ENCODE data around the gene ZRANB2. TPM values are rescaled to one million over a fixed set of nuclear protein-coding genes. Genes with fewer than 3 reads are reported as not detected.

ZRANB2 gene
- total RNA-seq, 1 experiment from 2014 or later = 67.9 TPM

DNA sequence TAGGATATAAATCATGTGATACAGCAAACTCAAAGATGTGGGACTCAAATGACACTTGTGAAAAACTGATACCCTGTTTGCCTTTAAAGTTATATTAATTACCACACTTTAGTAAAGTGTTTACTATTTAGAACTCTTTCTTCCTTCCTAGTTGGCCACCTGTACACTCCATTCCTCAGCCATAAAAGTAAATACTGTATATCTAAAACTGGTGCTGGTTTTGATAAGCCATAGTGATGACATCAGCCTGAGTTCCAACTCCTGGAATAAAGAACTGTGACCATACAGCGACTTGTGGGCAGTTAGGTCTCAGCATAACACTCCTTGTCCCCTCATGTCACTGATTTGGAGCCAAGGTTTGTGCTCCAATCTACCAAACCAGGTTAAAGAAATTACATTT is 36.0 kb downstream of the ZRANB2 start:
- H3K9ac ChIP-seq (ENCODE audit: low read length) = no peak overlapping the region
- H2AFZ ChIP-seq (ENCODE audit: low read depth, low read length, poor library complexity, severe bottlenecking) = no peak overlapping the region
- no peaks in the 10 kb centered on the region for H4K20me1 ChIP-seq (ENCODE audit: insufficient read depth)
- no peaks in the 10 kb centered on the region for H3K79me2 ChIP-seq (ENCODE audit: insufficient read depth, low read length)
- DNase-seq (ENCODE audit: low read depth, low spot score) (no peak), ATAC-seq (no peak)
- H3K36me3 ChIP-seq (ENCODE audit: control insufficient read depth in 1 of 2, insufficient read depth in 2 of 2, low read length in 2 of 2) = no peaks in the 10 kb centered on the region
- peaks cover 31% of the 10 kb centered on the region for H3K27me3 ChIP-seq (ENCODE audit: insufficient read depth, low read length)
- POLR2A ChIA-PET = no interaction called here
- no TSS peak for BruUV-seq (replicated peaks)
- no peaks in the 10 kb centered on the region for H3K4me1 ChIP-seq (ENCODE audit: control insufficient read depth in 1 of 2, insufficient read depth in 2 of 2, low read length in 2 of 2)
- H3K4me3 ChIP-seq (replicated peaks in 1 of 2; ENCODE audit: low read depth in 1 of 2, low read length in 2 of 2) = no peak overlapping the region
- H3K27ac ChIP-seq (ENCODE audit: low read depth, low read length) = no peak overlapping the region
- intact Hi-C loops (cut with micrococcal nuclease) = no loop called here
- TF ChIP-seq EGR1 (IDR thresholded peaks at IDR 0.05; ENCODE audit: low read depth) (no peak), CEBPB (IDR thresholded peaks at IDR 0.05; ENCODE audit: low read depth) (no peak), SP1 (IDR thresholded peaks at IDR 0.05; ENCODE audit: low read depth) (no peak), SIN3A (IDR thresholded peaks at IDR 0.05; ENCODE audit: low read depth) (no peak), CBX3 (IDR thresholded peaks at IDR 0.05; ENCODE audit: low read depth) (no peak), SRF (IDR thresholded peaks at IDR 0.05; ENCODE audit: low read depth) (no peak), ZNF274 (IDR thresholded peaks at IDR 0.05; ENCODE audit: low read depth, low read length) (no peak)
- TF ChIP-seq, protein P1, sequence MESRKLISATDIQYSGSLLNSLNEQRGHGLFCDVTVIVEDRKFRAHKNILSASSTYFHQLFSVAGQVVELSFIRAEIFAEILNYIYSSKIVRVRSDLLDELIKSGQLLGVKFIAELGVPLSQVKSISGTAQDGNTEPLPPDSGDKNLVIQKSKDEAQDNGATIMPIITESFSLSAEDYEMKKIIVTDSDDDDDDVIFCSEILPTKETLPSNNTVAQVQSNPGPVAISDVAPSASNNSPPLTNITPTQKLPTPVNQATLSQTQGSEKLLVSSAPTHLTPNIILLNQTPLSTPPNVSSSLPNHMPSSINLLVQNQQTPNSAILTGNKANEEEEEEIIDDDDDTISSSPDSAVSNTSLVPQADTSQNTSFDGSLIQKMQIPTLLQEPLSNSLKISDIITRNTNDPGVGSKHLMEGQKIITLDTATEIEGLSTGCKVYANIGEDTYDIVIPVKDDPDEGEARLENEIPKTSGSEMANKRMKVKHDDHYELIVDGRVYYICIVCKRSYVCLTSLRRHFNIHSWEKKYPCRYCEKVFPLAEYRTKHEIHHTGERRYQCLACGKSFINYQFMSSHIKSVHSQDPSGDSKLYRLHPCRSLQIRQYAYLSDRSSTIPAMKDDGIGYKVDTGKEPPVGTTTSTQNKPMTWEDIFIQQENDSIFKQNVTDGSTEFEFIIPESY (IDR thresholded peaks at IDR 0.05; ENCODE audit: extremely low read depth, insufficient replicate concordance, low read length) = no peak
- TF ChIP-seq, protein P2, sequence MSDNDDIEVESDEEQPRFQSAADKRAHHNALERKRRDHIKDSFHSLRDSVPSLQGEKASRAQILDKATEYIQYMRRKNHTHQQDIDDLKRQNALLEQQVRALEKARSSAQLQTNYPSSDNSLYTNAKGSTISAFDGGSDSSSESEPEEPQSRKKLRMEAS (IDR thresholded peaks at IDR 0.05) = no peak
- H3K9me3 ChIP-seq (ENCODE audit: control insufficient read depth in 1 of 2, insufficient read depth in 1 of 2, low read depth in 1 of 2, low read length in 2 of 2) = no peaks in the 10 kb centered on the region
- H3K9me2 ChIP-seq (ENCODE audit: insufficient read depth) = no peaks in the 10 kb centered on the region
- H3K4me2 ChIP-seq (ENCODE audit: low read length) = no peak overlapping the region
- CTCF ChIA-PET = no interaction called here
- RAD21 ChIA-PET (ENCODE audit: low non-redundant PET in 1 of 2, low total read pairs in 2 of 2, uncharacterized antibody in 2 of 2, unreplicated experiment in 2 of 2) = no interaction called here

DNA sequence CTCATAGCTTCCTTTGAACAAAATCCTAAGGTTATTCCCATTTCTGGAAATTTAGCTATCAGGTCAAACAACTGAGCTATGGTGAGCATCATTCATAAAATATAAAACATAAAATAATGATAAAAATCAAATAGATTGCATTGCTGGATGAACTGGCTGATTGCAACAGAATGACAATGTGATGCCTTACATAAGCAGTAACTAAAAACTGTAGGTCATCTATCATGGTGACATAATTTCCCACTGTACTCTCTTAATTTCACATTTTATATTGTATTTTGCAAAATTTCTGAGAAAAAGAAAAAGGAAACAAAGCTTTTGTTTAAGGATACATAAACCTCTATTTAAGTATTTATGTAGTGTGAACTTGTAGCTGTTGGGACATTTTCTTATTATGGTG is 37.8 kb downstream of the ZRANB2 start:
- DNase-seq (ENCODE audit: low read depth, low spot score) = no peak
- peaks cover 41% of the 10 kb centered on the region for H3K27me3 ChIP-seq (ENCODE audit: insufficient read depth, low read length)
- ChIA-PET RAD21 (ENCODE audit: low non-redundant PET in 1 of 2, low total read pairs in 2 of 2, uncharacterized antibody in 2 of 2, unreplicated experiment in 2 of 2) (no interaction called here), POLR2A (no interaction called here), CTCF (interaction anchor here (0.9 kb wide), 1 partner anchor 9 kb away, joined by 3 read pairs; no protein-coding TSS in a partner anchor)
- ATAC-seq = no peak
- H3K79me2 ChIP-seq (ENCODE audit: insufficient read depth, low read length) = no peaks in the 10 kb centered on the region
- no TSS peak for BruUV-seq (replicated peaks)
- no peaks in the 10 kb centered on the region for H4K20me1 ChIP-seq (ENCODE audit: insufficient read depth)
- H3K27ac ChIP-seq (ENCODE audit: low read depth, low read length) = no peak overlapping the region
- no peak overlapping the region for H3K4me2 ChIP-seq (ENCODE audit: low read length)
- no peaks in the 10 kb centered on the region for H3K4me1 ChIP-seq (ENCODE audit: control insufficient read depth in 1 of 2, insufficient read depth in 2 of 2, low read length in 2 of 2)
- no peak overlapping the region for H3K9ac ChIP-seq (ENCODE audit: low read length)
- H3K36me3 ChIP-seq (ENCODE audit: control insufficient read depth in 1 of 2, insufficient read depth in 2 of 2, low read length in 2 of 2) = no peaks in the 10 kb centered on the region
- no peaks in the 10 kb centered on the region for H3K9me3 ChIP-seq (ENCODE audit: control insufficient read depth in 1 of 2, insufficient read depth in 1 of 2, low read depth in 1 of 2, low read length in 2 of 2)
- H3K9me2 ChIP-seq (ENCODE audit: insufficient read depth) = no peaks in the 10 kb centered on the region
- no peak overlapping the region for H3K4me3 ChIP-seq (replicated peaks in 1 of 2; ENCODE audit: low read depth in 1 of 2, low read length in 2 of 2)
- H2AFZ ChIP-seq (ENCODE audit: low read depth, low read length, poor library complexity, severe bottlenecking) = no peak overlapping the region
- intact Hi-C loops (cut with micrococcal nuclease) = no loop called here
- TF ChIP-seq, protein P1 (IDR thresholded peaks at IDR 0.05; ENCODE audit: extremely low read depth, insufficient replicate concordance, low read length) = no peak
- no peak for TF ChIP-seq EZH2phosphoT487 (IDR thresholded peaks at IDR 0.05; ENCODE audit: borderline replicate concordance)
- TF ChIP-seq ZFX (IDR thresholded peaks at IDR 0.05) = no peak
- no peak for TF ChIP-seq EGR1 (IDR thresholded peaks at IDR 0.05; ENCODE audit: low read depth)
- TF ChIP-seq, protein P3, sequence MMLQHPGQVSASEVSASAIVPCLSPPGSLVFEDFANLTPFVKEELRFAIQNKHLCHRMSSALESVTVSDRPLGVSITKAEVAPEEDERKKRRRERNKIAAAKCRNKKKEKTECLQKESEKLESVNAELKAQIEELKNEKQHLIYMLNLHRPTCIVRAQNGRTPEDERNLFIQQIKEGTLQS (IDR thresholded peaks at IDR 0.05) = no peak
- TF ChIP-seq, protein P2 (IDR thresholded peaks at IDR 0.05) = no peak
- TF ChIP-seq, protein P4, sequence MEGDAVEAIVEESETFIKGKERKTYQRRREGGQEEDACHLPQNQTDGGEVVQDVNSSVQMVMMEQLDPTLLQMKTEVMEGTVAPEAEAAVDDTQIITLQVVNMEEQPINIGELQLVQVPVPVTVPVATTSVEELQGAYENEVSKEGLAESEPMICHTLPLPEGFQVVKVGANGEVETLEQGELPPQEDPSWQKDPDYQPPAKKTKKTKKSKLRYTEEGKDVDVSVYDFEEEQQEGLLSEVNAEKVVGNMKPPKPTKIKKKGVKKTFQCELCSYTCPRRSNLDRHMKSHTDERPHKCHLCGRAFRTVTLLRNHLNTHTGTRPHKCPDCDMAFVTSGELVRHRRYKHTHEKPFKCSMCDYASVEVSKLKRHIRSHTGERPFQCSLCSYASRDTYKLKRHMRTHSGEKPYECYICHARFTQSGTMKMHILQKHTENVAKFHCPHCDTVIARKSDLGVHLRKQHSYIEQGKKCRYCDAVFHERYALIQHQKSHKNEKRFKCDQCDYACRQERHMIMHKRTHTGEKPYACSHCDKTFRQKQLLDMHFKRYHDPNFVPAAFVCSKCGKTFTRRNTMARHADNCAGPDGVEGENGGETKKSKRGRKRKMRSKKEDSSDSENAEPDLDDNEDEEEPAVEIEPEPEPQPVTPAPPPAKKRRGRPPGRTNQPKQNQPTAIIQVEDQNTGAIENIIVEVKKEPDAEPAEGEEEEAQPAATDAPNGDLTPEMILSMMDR (IDR thresholded peaks at IDR 0.05 in 2 of 3, conservative IDR thresholded peaks at IDR 0.05 in 1 of 3; ENCODE audit: borderline replicate concordance in 1 of 3, insufficient read depth in 1 of 3, low read depth in 2 of 3, low read length in 2 of 3) = no peak
- no peak for TF ChIP-seq POLR2A (IDR thresholded peaks at IDR 0.05; ENCODE audit: borderline replicate concordance, extremely low read depth, insufficient read depth, insufficient read length)
- no peak for TF ChIP-seq SP1 (IDR thresholded peaks at IDR 0.05; ENCODE audit: low read depth)
